Neural progenitor cell (in vitro differentiated cells): ENCODE measurements around the gene AKAP6.

Experiments
- EZH2 ChIP-seq: fragments of 200-600 bp; sonication (generic); IDR thresholded peaks from 2 replicates; pipeline ENCODE4 v1.6.1; 2017; ENCODE audit warnings: antibody characterized with exemption, mild to moderate bottlenecking, moderate library complexity
- EZH2phosphoT487 ChIP-seq: fragments of 200-600 bp; sonication (generic); IDR thresholded peaks from 2 replicates; pipeline ENCODE4 v1.6.1; 2017; ENCODE audit warnings: antibody characterized with exemption
- TF ChIP-seq, protein P1 (sequence below): fragments of 200-600 bp; sonication (generic); IDR thresholded peaks from 2 replicates; pipeline ENCODE4 v1.5.1; 2017; ENCODE audit warnings: antibody characterized with exemption, mild to moderate bottlenecking

DNA sequence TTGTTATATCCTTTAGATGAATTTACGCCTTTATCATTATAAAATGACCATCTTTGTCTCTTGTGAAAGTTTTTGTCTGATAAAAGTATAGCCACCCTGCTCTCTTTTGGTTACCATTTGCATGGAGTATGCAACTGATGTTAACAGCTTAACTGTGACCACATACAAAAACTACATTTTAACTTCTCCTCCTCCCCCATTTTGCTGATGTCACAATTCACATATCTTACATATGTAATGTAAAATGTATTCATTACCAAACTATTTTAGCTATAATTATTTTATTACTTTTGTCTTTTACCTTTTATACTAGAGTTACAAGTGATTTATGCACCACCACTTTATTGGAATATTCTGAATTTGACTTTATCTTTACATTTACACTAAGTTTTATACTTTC lies 425.1 kb downstream of the AKAP6 start:
- TF ChIP-seq EZH2 (no peak), EZH2phosphoT487 (no peak)
- TF ChIP-seq, protein P1, sequence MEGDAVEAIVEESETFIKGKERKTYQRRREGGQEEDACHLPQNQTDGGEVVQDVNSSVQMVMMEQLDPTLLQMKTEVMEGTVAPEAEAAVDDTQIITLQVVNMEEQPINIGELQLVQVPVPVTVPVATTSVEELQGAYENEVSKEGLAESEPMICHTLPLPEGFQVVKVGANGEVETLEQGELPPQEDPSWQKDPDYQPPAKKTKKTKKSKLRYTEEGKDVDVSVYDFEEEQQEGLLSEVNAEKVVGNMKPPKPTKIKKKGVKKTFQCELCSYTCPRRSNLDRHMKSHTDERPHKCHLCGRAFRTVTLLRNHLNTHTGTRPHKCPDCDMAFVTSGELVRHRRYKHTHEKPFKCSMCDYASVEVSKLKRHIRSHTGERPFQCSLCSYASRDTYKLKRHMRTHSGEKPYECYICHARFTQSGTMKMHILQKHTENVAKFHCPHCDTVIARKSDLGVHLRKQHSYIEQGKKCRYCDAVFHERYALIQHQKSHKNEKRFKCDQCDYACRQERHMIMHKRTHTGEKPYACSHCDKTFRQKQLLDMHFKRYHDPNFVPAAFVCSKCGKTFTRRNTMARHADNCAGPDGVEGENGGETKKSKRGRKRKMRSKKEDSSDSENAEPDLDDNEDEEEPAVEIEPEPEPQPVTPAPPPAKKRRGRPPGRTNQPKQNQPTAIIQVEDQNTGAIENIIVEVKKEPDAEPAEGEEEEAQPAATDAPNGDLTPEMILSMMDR, result no peak
